K562 (cell line): ENCODE data around the gene MAPT. TPM values are rescaled to one million over a fixed set of nuclear protein-coding genes. Genes with fewer than 3 reads are reported as not detected.

Experiments used
- ATAC-seq: fragments of 200-7000 bp; cut with Tn5 transposase; 3 replicates; pipeline ENCODE4 v1.9.1; 2020; ENCODE audit warnings: moderate library complexity
- BruUV-seq: library from RNA; stranded (reverse); fragments of 400-500 nt; replicated peaks from 2 replicates; lab custom pipeline; 2021; lab: Mats Ljungman, UMichigan
- CTCF ChIA-PET: fragments of 300-600 bp; formaldehyde crosslinking; extraction: SDS; loops from one replicate; lab custom pipeline; 2021; ENCODE audit warnings: low intra/inter-chr PET ratio; lab: Yijun Ruan, JAX
- POLR2A ChIA-PET: fragments of 300-600, 350-650 bp; sonication (Branson Sonifier 250); formaldehyde crosslinking; extraction: SDS; loops from one replicate; lab custom pipeline; 2021; ENCODE audit warnings: antibody characterized with exemption, inconsistent platforms; lab: Yijun Ruan, JAX
- DNase-seq, 4 experiments: peaks; one replicate each; pipeline versions ENCODE4 v3.0.0 to v3.0.0-alpha.2; 2011 to 2018; ENCODE audit warnings: low spot score in 3 of 4, mixed read lengths in 3 of 4; ENCODE audit errors: extremely low read depth in 1 of 4
- FAIRE-seq: peaks from 2 replicates; lab custom pipeline; 2011; peaks lifted over from hg19 to GRCh38; lab: Jason Lieb, UNC
- H2AFZ ChIP-seq: 2 replicates; pipeline ENCODE4 v1.6.0; 2011; ENCODE audit warnings: low read depth, low read length, control low read depth, inconsistent platforms
- H3K27ac ChIP-seq: fragments of 200-600 bp; 3 replicates; pipeline ENCODE4 v1.8.0; 2011; ENCODE audit warnings: low read depth, mild to moderate bottlenecking, control low read depth, inconsistent platforms, low read length, moderate library complexity, mixed read lengths; ENCODE audit errors: extremely low read depth
- H3K27me3 ChIP-seq, 2 experiments: fragments of 300-600 bp in 1 of 2; 2 replicates in 1 of 2; 3 replicates in 1 of 2; pipeline versions ENCODE4 v1.6.0 to v1.8.0; 2011; ENCODE audit warnings: inconsistent platforms in 2 of 2, low read length in 2 of 2, mild to moderate bottlenecking in 1 of 2, mixed read lengths in 1 of 2, moderate library complexity in 1 of 2; ENCODE audit not compliant: control insufficient read depth in 2 of 2, insufficient read depth in 2 of 2
- H3K36me3 ChIP-seq: fragments of 300-600 bp; 3 replicates; pipeline ENCODE4 v1.8.0; 2011; ENCODE audit warnings: mild to moderate bottlenecking, low read length, inconsistent platforms; ENCODE audit not compliant: control insufficient read depth, insufficient read depth
- H3K4me1 ChIP-seq, 2 experiments: fragments of 200-600 bp in 1 of 2; replicated peaks in 1 of 2; 2 replicates in 1 of 2; 3 replicates in 1 of 2; pipeline versions ENCODE4 v1.5.1 to v1.8.0; 2011; ENCODE audit warnings: inconsistent platforms in 2 of 2, low read length in 2 of 2, mild to moderate bottlenecking in 1 of 2, mixed read lengths in 1 of 2, moderate library complexity in 1 of 2; ENCODE audit not compliant: control insufficient read depth in 2 of 2, insufficient read depth in 2 of 2
- H3K4me2 ChIP-seq: 2 replicates; pipeline ENCODE4 v1.6.1; 2011; ENCODE audit warnings: low read length, control low read depth, inconsistent platforms, mixed read lengths; ENCODE audit not compliant: insufficient read depth
- H3K4me3 ChIP-seq: fragments of 200-600 bp; sonication (generic), shearing (Covaris generic); 2 replicates; pipeline ENCODE4 v1.5.1; 2016; ENCODE audit warnings: control low read depth, inconsistent platforms
- H3K79me2 ChIP-seq: fragments of 200-600 bp; 3 replicates; pipeline ENCODE4 v1.8.0; 2011; ENCODE audit warnings: low read length, inconsistent platforms; ENCODE audit not compliant: control insufficient read depth, insufficient read depth
- H3K9ac ChIP-seq, 2 experiments: 2 replicates each; pipeline versions ENCODE4 v1.6.0 to v1.6.1; 2011; ENCODE audit warnings: low read depth in 2 of 2, low read length in 2 of 2, control low read depth in 1 of 2, inconsistent platforms in 1 of 2, mild to moderate bottlenecking in 1 of 2, mixed read lengths in 1 of 2; ENCODE audit not compliant: insufficient read depth in 1 of 2
- H3K9me1 ChIP-seq: one replicate; pipeline ENCODE4 v1.6.0; 2011; ENCODE audit warnings: inconsistent platforms, mild to moderate bottlenecking, low read length, moderate library complexity; ENCODE audit not compliant: control insufficient read depth, insufficient read depth
- H3K9me3 ChIP-seq: replicated peaks from 2 replicates; pipeline ENCODE4 v1.5.1; 2011; ENCODE audit warnings: low read depth, low read length, inconsistent platforms; ENCODE audit not compliant: control insufficient read depth, insufficient read depth
- H4K20me1 ChIP-seq: replicated peaks from 2 replicates; pipeline ENCODE4 v1.6.1; 2011; ENCODE audit warnings: low read length, inconsistent platforms, mixed read lengths; ENCODE audit not compliant: control insufficient read depth, insufficient read depth
- CREB1 ChIP-seq, 2 experiments: sonication (generic) in 1 of 2; formaldehyde crosslinking in 1 of 2; IDR thresholded peaks; 2 replicates each; pipeline versions ENCODE4 v1.6.1 to v1.8.0; 2012 to 2022; ENCODE audit warnings: inconsistent platforms in 1 of 2, mild to moderate bottlenecking in 1 of 2, missing genetic modification reagents in 1 of 2, moderate library complexity in 1 of 2
- DLX4 ChIP-seq: fragments of 250-450 bp; sonication (Bioruptor Pico); IDR thresholded peaks from 2 replicates; pipeline ENCODE4 v1.6.1; 2021; ENCODE audit warnings: mild to moderate bottlenecking
- EP300 ChIP-seq: IDR thresholded peaks from 2 replicates; pipeline ENCODE4 v1.6.1; 2012; ENCODE audit warnings: low read length, improper control_type of control experiment
- IRF2 ChIP-seq: sonication (generic); formaldehyde crosslinking; IDR thresholded peaks from 2 replicates; pipeline ENCODE4 v1.8.1; 2022; ENCODE audit warnings: mild to moderate bottlenecking, missing genetic modification reagents
- KDM1A ChIP-seq, 2 experiments: fragments of 450-650 bp; IDR thresholded peaks; 2 replicates each; pipeline ENCODE4 v1.6.1; 2016; ENCODE audit warnings: mild to moderate bottlenecking in 2 of 2
- NFYB ChIP-seq: IDR thresholded peaks from 2 replicates; pipeline ENCODE4 v1.6.1; 2011; ENCODE audit warnings: mild to moderate bottlenecking, moderate library complexity; ENCODE audit not compliant: insufficient read length; ENCODE audit errors: extremely low read depth
- ZNF174 ChIP-seq: fragments of 250-450 bp; sonication (Bioruptor Pico); IDR thresholded peaks from 2 replicates; pipeline ENCODE4 v1.4.0; 2020; ENCODE audit warnings: mild to moderate bottlenecking
- ZNF184 ChIP-seq: sonication (generic); formaldehyde crosslinking; IDR thresholded peaks from 2 replicates; pipeline ENCODE4 v1.5.0; 2020; ENCODE audit warnings: missing genetic modification reagents
- ZNF444 ChIP-seq: fragments of 250-450 bp; sonication (Bioruptor Pico); IDR thresholded peaks from 2 replicates; pipeline ENCODE4 v1.4.0; 2020; ENCODE audit warnings: mild to moderate bottlenecking, moderate library complexity
- ZNF584 ChIP-seq: fragments of 200-800 bp; sonication (Bioruptor generic); IDR thresholded peaks from 2 replicates; pipeline ENCODE4 v1.6.1; 2016; ENCODE audit warnings: low read depth, mild to moderate bottlenecking, missing genetic modification characterization, missing compliant biosample characterization
- ZNF695 ChIP-seq: fragments of 450-650 bp; formaldehyde crosslinking; IDR thresholded peaks from 2 replicates; pipeline ENCODE4 v1.4.0; 2020; ENCODE audit warnings: mild to moderate bottlenecking, moderate library complexity
- WGBS: fragments of 100-300 bp; shearing (Covaris generic); methylation state at CpG from one replicate; pipeline ENCODE4 v1.1.6; 2016; ENCODE audit warnings: low coverage, mixed read lengths; ENCODE audit not compliant: insufficient coverage; ENCODE audit errors: missing lambda C conversion rate; 5-methylcytosine and 5-hydroxymethylcytosine counted together
- in situ Hi-C: fragments of 300-500 bp; cut with MboI; formaldehyde crosslinking; loops from 4 replicates; pipeline ENCODE4 v1.15.0; 2018; ENCODE audit warnings: inconsistent platforms, mixed read lengths
- intact Hi-C: fragments of 100-400 bp; cut with micrococcal nuclease; formaldehyde crosslinking; loops from 2 replicates; pipeline ENCODE4 v1.14.2; 2022
- polyA plus RNA-seq, 8 experiments: library from polyadenylated mRNA; depleted of rRNA in 4 of 8; stranded (reverse) in 5 of 8; unstranded in 3 of 8; fragments of >200 nt; fragmentation: Nextera tagmentation in 2 of 8; fragmentation: Illumina TruSeq in 1 of 8; extraction: Ambion mirVana in 2 of 8; extraction: Trizol in 1 of 8; gene quantifications; 2 replicates each; pipeline versions ENCODE4 v1.2.1 to v1.2.3, GENCODE V29; 2011 to 2014; ENCODE audit warnings: inconsistent platforms in 1 of 8, missing spikeins in 1 of 8
- total RNA-seq, 7 experiments: library from RNA; depleted of rRNA in 6 of 7; stranded (reverse); fragments of >200 nt in 6 of 7; fragmentation: Illumina TruSeq in 2 of 7; extraction: Trizol in 2 of 7; gene quantifications; 2 replicates each; pipeline versions ENCODE4 v1.2.1 to v1.2.3, GENCODE V29; 2011 to 2021; ENCODE audit warnings: low replicate concordance in 1 of 7

Gene MAPT
- total and polyA plus RNA-seq, 9 of the 15 experiments (the other 6 are each of a cell fraction or from before 2014, with no cell fraction given), result 0.04 to 1.1 (median 0.36) TPM

DNA sequence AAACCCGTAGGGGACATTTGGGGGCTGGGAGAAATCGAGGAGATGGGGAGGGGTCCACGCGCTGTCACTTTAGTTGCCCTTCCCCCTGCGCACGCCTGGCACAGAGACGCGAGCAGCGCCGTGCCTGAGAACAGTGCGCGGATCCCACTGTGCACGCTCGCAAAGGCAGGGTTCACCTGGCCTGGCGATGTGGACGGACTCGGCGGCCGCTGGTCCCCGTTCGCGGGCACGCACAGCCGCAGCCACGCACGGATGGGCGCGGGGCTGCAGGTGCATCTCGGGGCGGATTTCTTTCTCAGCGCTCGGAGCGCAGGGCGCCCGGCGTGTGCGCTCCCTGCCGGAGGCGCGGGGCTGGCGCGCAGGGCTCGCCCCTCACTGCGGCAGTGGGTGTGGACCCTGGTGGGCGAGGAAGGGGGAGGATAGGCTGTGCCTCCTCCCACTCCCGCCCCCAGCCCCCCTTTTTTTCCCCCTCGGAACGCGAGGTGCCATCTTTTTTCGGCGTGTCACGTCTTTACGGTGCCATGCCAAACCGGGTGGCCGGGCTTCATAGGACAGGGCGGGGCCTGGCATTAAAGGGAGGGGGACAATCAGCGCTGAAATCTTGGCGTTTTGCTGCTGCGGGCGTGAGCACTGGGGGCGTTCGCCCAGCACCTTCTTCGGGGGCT lies 1.1 kb downstream of the MAPT start:
- no peak overlapping the region for H2AFZ ChIP-seq
- intact Hi-C loops (loop anchor here (5.0 kb wide), 1 partner anchor 47 kb away; no protein-coding TSS in a partner anchor), in situ Hi-C loops (no loop called here)
- no TSS peak for BruUV-seq
- H4K20me1 ChIP-seq, result 0 out of 2 replicates have a peak, but pooled peaks cover 5% of the 10 kb centered on the region
- peaks cover 22 to 57% of the 10 kb centered on the region in 2 experiments; a peak in 4 of 5 replicates for H3K27me3 ChIP-seq
- CTCF ChIA-PET, result no interaction called here
- 13% methylated on average over 30 of the region's 63 CpGs for WGBS
- no peak overlapping the region for H3K27ac ChIP-seq
- ATAC-seq (no peak), DNase-seq (no peak)
- peaks cover 5 to 38% of the 10 kb centered on the region in 2 experiments; a peak in 3 of 5 replicates for H3K4me1 ChIP-seq
- no peak overlapping the region; a peak in 1 of 4 replicates for H3K9ac ChIP-seq
- H3K9me1 ChIP-seq, result no peaks in the 10 kb centered on the region
- no peaks in the 10 kb centered on the region for H3K36me3 ChIP-seq
- TF ChIP-seq DLX4 (CRISPR knock-in tag), result no peak
- TF ChIP-seq ZNF695 (CRISPR knock-in tag), result no peak
- TF ChIP-seq ZNF184 (CRISPR knock-in tag), result no peak
- no peak for TF ChIP-seq EP300
- no peak for TF ChIP-seq KDM1A (IDR thresholded peaks at IDR 0.05)
- TF ChIP-seq CREB1 (IDR thresholded peaks at IDR 0.05), result no peak
- no peak for TF ChIP-seq CREB1 (CRISPR knock-in tag; IDR thresholded peaks at IDR 0.05)
- TF ChIP-seq IRF2 (CRISPR knock-in tag), result no peak
- TF ChIP-seq ZNF444 (CRISPR knock-in tag), result no peak
- TF ChIP-seq ZNF174, result no peak
- TF ChIP-seq ZNF584, result no peak
- TF ChIP-seq NFYB, result no peak
- TF ChIP-seq, all 486 proteins: peak for 0
- FAIRE-seq, result no peak
- Histone ChIP-seq H3K4me2 (no peak overlapping the region), H3K4me3 (no peak overlapping the region), H3K9me3 (peaks cover 4% of the 10 kb centered on the region), H3K79me2 (no peaks in the 10 kb centered on the region)
- POLR2A ChIA-PET, result no interaction called here
